PFSK-1 (cell line): ENCODE measurements around the gene RBM24.

Experiments
- POLR2AphosphoS5 ChIP-seq: IDR thresholded peaks from 2 replicates; pipeline ENCODE4 v1.6.1; 2012; ENCODE audit warnings: low read depth, mild to moderate bottlenecking, control low read depth, low read length, moderate library complexity
- TAF1 ChIP-seq: IDR thresholded peaks from 2 replicates; pipeline ENCODE4 v1.6.1; 2012; ENCODE audit warnings: low read length, control low read depth, borderline replicate concordance; ENCODE audit not compliant: insufficient read depth
- TF ChIP-seq, protein P1 (sequence below), 2 experiments: IDR thresholded peaks; 2 replicates each; pipeline versions ENCODE4 v1.6.1 to v1.8.0; 2011 to 2012; ENCODE audit warnings: low read depth in 2 of 2, low read length in 2 of 2, control low read depth in 1 of 2, inconsistent platforms in 1 of 2, mild to moderate bottlenecking in 1 of 2, moderate library complexity in 1 of 2; ENCODE audit not compliant: insufficient read depth in 1 of 2

DNA sequence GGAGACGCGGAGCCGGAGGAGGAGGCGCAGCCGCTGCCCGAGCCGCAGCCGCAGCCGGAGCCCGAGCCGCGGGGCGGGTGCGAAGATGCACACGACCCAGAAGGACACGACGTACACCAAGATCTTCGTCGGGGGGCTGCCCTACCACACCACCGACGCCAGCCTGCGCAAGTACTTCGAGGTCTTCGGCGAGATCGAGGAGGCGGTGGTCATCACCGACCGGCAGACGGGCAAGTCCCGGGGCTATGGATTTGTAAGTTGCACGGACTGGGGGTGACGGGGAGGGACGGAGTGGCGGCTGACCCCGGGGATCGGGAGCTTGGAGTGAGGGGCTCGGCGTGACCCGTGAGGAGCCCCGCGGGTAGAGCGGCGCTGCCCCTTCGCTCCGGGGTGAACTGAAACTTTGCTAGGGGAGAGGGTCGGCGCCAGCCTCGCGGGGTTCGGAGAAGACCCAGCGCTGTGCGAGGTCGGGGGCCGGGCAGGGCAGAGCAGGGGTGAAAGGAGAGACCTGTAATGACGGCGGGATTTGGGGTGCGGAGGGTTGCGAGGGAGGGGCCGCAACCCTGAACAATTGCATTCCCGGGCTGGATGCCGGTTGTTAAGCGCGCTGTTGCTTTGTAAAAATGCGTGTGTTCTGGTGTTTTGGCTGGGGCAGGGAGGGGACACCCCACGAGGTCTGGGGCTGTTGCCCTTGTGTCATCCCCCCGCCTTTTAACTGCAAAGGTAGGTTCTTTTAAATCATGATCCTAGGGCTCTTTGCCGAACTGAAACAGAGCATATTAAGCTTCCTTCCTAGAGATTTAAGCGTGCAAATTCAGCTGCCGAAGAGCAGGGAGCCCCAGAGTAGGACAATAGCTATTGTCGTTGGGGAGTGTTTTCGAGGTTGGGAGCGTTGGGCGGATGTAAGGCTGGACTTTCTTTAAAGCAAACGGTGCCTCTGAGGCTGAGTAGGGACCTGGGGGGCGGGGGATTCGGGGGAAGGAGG is 628 bp downstream of the RBM24 start:
- TF ChIP-seq POLR2AphosphoS5 (no peak), TAF1 (no peak)
- TF ChIP-seq, protein P1, sequence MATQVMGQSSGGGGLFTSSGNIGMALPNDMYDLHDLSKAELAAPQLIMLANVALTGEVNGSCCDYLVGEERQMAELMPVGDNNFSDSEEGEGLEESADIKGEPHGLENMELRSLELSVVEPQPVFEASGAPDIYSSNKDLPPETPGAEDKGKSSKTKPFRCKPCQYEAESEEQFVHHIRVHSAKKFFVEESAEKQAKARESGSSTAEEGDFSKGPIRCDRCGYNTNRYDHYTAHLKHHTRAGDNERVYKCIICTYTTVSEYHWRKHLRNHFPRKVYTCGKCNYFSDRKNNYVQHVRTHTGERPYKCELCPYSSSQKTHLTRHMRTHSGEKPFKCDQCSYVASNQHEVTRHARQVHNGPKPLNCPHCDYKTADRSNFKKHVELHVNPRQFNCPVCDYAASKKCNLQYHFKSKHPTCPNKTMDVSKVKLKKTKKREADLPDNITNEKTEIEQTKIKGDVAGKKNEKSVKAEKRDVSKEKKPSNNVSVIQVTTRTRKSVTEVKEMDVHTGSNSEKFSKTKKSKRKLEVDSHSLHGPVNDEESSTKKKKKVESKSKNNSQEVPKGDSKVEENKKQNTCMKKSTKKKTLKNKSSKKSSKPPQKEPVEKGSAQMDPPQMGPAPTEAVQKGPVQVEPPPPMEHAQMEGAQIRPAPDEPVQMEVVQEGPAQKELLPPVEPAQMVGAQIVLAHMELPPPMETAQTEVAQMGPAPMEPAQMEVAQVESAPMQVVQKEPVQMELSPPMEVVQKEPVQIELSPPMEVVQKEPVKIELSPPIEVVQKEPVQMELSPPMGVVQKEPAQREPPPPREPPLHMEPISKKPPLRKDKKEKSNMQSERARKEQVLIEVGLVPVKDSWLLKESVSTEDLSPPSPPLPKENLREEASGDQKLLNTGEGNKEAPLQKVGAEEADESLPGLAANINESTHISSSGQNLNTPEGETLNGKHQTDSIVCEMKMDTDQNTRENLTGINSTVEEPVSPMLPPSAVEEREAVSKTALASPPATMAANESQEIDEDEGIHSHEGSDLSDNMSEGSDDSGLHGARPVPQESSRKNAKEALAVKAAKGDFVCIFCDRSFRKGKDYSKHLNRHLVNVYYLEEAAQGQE (IDR thresholded peaks at IDR 0.05; ENCODE audit: insufficient read depth in 1 of 2, low read depth in 2 of 2, low read length in 2 of 2), result no peak
